ENCODE data around the gene MAPK14. TPM values are rescaled to one million over a fixed set of nuclear protein-coding genes. Genes with fewer than 3 reads are reported as not detected.

The MAPK14 gene
- total RNA-seq, 1 donor from 2014 or later: 65.0 TPM

- no peak overlapping the region for H3K4me3 ChIP-seq
- H4K20me1 ChIP-seq (ENCODE audit: low read depth): no peaks in the 10 kb centered on the region
- Mint-ChIP-seq H3K27me3 (ENCODE audit: insufficient read depth, low read depth) (peaks cover 13% of the 10 kb centered on the region), H3K9me3 (no peaks in the 10 kb centered on the region), H3K4me1 (peaks cover 24% of the 10 kb centered on the region), H3K4me3 (no peak overlapping the region), H3K27ac (no peak overlapping the region), H3K36me3 (no peaks in the 10 kb centered on the region)
- peaks cover 12% of the 10 kb centered on the region for H3K4me1 ChIP-seq
- peaks cover 40% of the 10 kb centered on the region for H3K27me3 ChIP-seq
- no peak for TF ChIP-seq CTCF (IDR thresholded peaks at IDR 0.05)
- TF ChIP-seq EZH2 (IDR thresholded peaks at IDR 0.05): no peak
- no peak for TF ChIP-seq EZH2phosphoT487 (IDR thresholded peaks at IDR 0.05)
- H3K27ac ChIP-seq: no peak overlapping the region
- no peak overlapping the region for H2AFZ ChIP-seq (replicated peaks)
- H3K36me3 ChIP-seq: no peaks in the 10 kb centered on the region
- H3K79me2 ChIP-seq (ENCODE audit: low read depth): no peaks in the 10 kb centered on the region
- H3K9me3 ChIP-seq (ENCODE audit: low read depth): no peaks in the 10 kb centered on the region
- no peak overlapping the region for H3K9ac ChIP-seq
- H3F3A ChIP-seq (ENCODE audit: low read depth): no peaks in the 10 kb centered on the region
- DNase-seq (ENCODE audit: low spot score): no peak
- H3K4me2 ChIP-seq: no peak overlapping the region
These were observed 105.5 kb downstream of the MAPK14 start for GRCh38 chr6:36133148-36133547.

- Histone ChIP-seq H3K9me3 (ENCODE audit: low read depth) (no peaks in the 10 kb centered on the region), H3F3A (ENCODE audit: low read depth) (no peaks in the 10 kb centered on the region), H4K20me1 (ENCODE audit: low read depth) (no peaks in the 10 kb centered on the region), H3K27ac (no peak overlapping the region), H3K4me3 (no peak overlapping the region), H3K4me1 (peaks cover 13% of the 10 kb centered on the region), H3K4me2 (no peak overlapping the region), H3K79me2 (ENCODE audit: low read depth) (no peaks in the 10 kb centered on the region), H2AFZ (replicated peaks) (no peak overlapping the region), H3K9ac (no peak overlapping the region), H3K27me3 (peaks cover 32% of the 10 kb centered on the region), H3K36me3 (no peaks in the 10 kb centered on the region)
- no peak for DNase-seq (ENCODE audit: low spot score)
- Mint-ChIP-seq H3K4me3 (no peak overlapping the region), H3K27ac (no peak overlapping the region), H3K9me3 (no peaks in the 10 kb centered on the region), H3K27me3 (ENCODE audit: insufficient read depth, low read depth) (peaks cover 13% of the 10 kb centered on the region), H3K36me3 (no peaks in the 10 kb centered on the region), H3K4me1 (peaks cover 27% of the 10 kb centered on the region)
- TF ChIP-seq EZH2phosphoT487 (IDR thresholded peaks at IDR 0.05) (no peak), EZH2 (IDR thresholded peaks at IDR 0.05) (no peak), CTCF (IDR thresholded peaks at IDR 0.05) (no peak)
These were observed 106.3 kb downstream of the MAPK14 start for GRCh38 chr6:36133912-36134311.

- no peaks in the 10 kb centered on the region for H4K20me1 ChIP-seq (ENCODE audit: low read depth)
- H3K9me3 ChIP-seq (ENCODE audit: low read depth): no peaks in the 10 kb centered on the region
- no peaks in the 10 kb centered on the region for H3K79me2 ChIP-seq (ENCODE audit: low read depth)
- no peak overlapping the region for H3K27ac ChIP-seq
- no peaks in the 10 kb centered on the region for H3K36me3 ChIP-seq
- peaks cover 19% of the 10 kb centered on the region for H3K27me3 ChIP-seq
- H2AFZ ChIP-seq (replicated peaks): no peak overlapping the region
- no peak overlapping the region for H3K9ac ChIP-seq
- H3K36me3 Mint-ChIP-seq: no peaks in the 10 kb centered on the region
- H3K4me3 ChIP-seq: no peak overlapping the region
- DNase-seq (ENCODE audit: low spot score): no peak
- peaks cover 19% of the 10 kb centered on the region for H3K4me1 ChIP-seq
- H3K4me2 ChIP-seq: no peak overlapping the region
- peaks cover 32% of the 10 kb centered on the region for H3K4me1 Mint-ChIP-seq
- no peak overlapping the region for H3K4me3 Mint-ChIP-seq
- TF ChIP-seq EZH2phosphoT487 (IDR thresholded peaks at IDR 0.05) (no peak), EZH2 (IDR thresholded peaks at IDR 0.05) (no peak), CTCF (IDR thresholded peaks at IDR 0.05) (no peak)
- peaks cover 4% of the 10 kb centered on the region for H3F3A ChIP-seq (ENCODE audit: low read depth)
- no peaks in the 10 kb centered on the region for H3K9me3 Mint-ChIP-seq
- peaks cover 3% of the 10 kb centered on the region for H3K27me3 Mint-ChIP-seq (ENCODE audit: insufficient read depth, low read depth)
- H3K27ac Mint-ChIP-seq: no peak overlapping the region
These were observed 107.6 kb downstream of the MAPK14 start for GRCh38 chr6:36135053-36135731.

Measured in neural progenitor cell (in vitro differentiated cells).